HG02973 (cell line): ENCODE measurements around the gene TBL1X.
"Not testable (repeated sequence)": the region's sequence is repeated elsewhere in the genome, so short reads cannot be mapped to it uniquely, and the experiment has no call there.

Experiments
- ATAC-seq: cut with Tn5 transposase; IDR thresholded peaks from one replicate; pipeline ENCODE4 v1.9.1; 2021; ENCODE audit warnings: moderate library complexity; ENCODE audit not compliant: unreplicated experiment

Gene TBL1X

GRCh38 chrX:9746148-9746888 is 281.5 kb downstream of the TBL1X start:
- ATAC-seq, result no peak

GRCh38 chrX:9747644-9748043 is 282.8 kb downstream of the TBL1X start:
- ATAC-seq, result no peak

GRCh38 chrX:9749146-9749692 is 284.4 kb downstream of the TBL1X start:
- no peak for ATAC-seq

DNA sequence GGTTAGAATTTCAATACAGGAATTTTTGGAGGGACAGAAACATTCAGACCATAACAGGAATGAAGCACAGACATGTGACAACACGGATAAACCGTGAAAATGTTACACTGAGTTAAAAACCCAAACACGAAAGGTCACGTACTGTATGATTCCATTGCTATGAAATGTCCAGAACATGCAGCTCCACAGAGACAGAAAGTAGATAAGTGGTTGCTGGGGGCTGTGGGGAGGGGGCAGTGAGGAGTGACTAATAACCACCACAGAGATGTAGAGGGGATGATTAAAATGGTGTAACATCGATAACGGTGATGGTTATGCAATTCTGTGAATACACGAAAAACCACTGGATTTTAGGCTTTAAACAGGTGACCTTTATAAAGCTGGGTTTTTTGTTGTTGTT is 292.5 kb downstream of the TBL1X start:
- no peak for ATAC-seq

DNA sequence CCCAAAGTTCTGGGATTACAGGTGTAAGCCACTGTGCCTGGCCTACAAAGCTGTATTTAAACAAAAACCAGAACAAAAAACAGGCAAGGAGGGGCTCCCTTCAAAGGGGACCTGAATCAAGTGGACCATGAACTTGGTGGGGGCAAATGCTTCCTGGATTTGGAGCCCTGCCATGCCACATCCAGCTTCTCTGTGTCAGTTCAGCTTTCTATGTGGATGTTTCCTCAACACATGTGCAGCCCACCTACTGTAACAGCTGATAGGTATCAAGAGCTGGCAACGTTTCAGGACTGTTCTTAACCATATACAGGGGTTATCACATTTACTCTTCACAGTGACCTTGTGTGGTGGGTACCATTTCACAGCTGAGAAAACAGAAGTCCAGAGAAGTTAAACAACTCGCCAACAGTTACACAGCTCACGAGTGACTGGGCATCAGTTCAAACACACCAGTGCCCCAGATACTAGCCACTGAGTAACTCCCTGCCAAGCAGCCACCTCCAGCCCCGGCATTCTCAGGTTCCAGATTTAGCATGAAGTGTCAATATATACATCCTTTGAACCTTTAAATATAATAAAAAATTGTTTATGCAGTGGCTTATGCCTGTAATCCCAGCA is 293.3 kb downstream of the TBL1X start:
- ATAC-seq, result no peak

GRCh38 chrX:9759337-9759736 is 294.5 kb downstream of the TBL1X start:
- ATAC-seq, result no peak

GRCh38 chrX:9765072-9765736 is 300.3 kb downstream of the TBL1X start:
- ATAC-seq, result no peak

DNA sequence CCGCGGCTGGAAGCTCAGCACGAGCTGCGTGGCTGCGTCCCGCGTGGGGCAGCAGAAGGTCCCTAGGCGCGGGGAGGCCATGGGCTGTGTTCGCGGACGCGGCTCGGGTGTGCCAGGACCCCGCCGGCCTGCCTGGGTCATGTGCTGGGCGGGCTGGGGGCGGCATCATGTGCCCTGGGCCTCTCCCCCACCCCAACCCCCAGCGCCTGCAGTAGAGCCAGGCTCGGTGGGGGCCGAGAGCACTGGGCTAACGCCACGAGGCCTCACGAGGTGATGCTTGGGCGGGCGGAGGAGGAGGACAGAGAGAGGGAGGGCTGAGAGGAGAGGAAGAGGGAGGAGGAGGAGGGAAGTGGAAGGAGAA is 300.9 kb downstream of the TBL1X start, which contains the start of gene GPR143:
GPR143 (minus strand) TSS at position 111 of the 361 bp plus-strand sequence; CDS start at position 81, 30 bp downstream.
- ATAC-seq, result no peak

DNA sequence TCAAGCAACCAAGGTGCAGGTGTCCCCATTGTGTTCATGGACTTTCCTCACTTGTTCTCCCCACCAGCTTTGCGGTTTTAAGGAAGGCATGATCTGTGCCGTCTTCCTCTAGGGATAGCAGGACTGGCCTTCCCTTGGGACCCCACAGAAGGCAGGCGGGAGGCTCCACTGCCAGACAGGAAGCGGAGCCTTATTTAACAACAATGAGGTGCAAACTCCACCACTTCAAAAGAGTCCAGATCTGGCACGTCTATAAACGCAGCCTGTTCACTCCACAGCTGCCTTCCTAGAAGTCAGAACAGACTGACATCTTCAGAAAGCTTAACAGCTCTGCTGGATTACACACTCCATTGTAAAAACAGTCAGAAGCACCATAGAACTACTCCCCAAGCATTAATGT is 302.5 kb downstream of the TBL1X start:
- ATAC-seq, result no peak

- not testable (repeated sequence) for ATAC-seq
These were observed 303.5 kb downstream of the TBL1X start for GRCh38 chrX:9768321-9768839.

- no peak for ATAC-seq
These were observed 305.5 kb downstream of the TBL1X start for GRCh38 chrX:9770319-9770718.

- ATAC-seq, result no peak
These were observed 308.1 kb downstream of the TBL1X start for GRCh38 chrX:9772943-9773342.

- ATAC-seq, result no peak
These were observed 311.1 kb downstream of the TBL1X start for GRCh38 chrX:9775930-9776329.

- ATAC-seq, result no peak
These were observed 317.1 kb downstream of the TBL1X start for GRCh38 chrX:9781941-9782340.

DNA sequence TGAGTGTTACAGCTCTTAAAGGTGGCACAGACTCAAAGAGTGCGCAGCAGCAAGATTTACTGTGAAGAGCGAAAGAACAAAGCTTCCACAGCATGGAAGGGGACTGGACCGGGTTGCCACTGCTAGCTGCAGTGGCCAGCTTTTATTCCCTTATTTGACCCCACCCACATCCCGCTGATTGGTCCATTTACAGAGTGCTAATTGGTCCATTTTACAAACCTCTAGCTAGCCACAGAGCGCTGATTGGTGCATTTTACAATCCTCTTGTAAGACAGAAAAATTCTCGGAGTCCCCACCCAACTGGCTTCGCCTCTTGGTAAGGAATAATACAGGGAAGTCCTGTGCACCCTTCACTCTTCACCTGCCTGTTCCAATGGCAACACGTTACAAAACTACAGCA is 319.5 kb downstream of the TBL1X start:
- ATAC-seq, result no peak

- ATAC-seq, result no peak
These were observed 320.5 kb downstream of the TBL1X start for GRCh38 chrX:9785254-9785943.

DNA sequence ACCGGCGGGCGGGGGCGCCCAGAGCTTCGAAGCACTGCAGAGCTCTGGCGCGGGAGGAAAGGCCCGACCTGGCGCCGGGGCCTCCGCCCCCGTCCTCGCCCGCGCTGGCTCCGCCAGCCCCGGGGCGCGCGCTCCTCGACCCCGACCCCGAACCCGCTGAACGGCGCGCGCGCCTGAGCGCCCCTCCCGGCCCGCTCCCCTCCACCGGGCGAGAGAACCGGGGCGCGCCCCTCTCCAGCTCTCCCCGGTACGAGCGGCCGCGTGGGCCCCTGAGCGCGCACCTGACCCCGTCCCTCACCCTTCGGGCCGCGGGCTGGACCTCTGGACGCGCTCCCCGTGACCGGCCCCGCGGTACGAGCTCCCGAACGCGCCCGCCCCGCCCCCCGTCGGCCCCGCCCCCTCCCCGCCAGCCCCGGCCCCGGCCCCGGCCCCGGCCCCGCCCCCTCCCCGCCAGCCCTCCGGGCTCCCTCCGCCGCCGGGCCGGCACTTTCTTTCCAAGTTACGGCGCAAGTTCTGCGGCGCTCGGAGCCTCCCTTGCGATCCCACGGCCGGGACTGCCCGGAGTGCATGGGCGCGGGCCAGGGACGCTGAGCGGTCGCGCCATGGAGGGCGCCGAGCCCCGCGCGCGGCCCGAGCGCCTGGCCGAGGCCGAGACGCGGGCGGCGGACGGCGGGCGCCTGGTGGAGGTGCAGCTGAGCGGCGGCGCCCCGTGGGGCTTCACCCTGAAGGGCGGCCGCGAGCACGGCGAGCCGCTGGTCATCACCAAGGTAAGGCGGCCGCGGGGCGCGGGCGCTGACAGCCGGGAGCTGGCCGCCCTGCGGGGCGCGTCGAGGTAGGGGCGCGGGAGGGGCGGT is 321.3 kb downstream of the TBL1X start, which contains the start of gene SHROOM2:
SHROOM2 (plus strand) TSS at position 486 of the 854 bp plus-strand sequence; CDS start at position 603, 117 bp downstream.
- ATAC-seq, result no peak

DNA sequence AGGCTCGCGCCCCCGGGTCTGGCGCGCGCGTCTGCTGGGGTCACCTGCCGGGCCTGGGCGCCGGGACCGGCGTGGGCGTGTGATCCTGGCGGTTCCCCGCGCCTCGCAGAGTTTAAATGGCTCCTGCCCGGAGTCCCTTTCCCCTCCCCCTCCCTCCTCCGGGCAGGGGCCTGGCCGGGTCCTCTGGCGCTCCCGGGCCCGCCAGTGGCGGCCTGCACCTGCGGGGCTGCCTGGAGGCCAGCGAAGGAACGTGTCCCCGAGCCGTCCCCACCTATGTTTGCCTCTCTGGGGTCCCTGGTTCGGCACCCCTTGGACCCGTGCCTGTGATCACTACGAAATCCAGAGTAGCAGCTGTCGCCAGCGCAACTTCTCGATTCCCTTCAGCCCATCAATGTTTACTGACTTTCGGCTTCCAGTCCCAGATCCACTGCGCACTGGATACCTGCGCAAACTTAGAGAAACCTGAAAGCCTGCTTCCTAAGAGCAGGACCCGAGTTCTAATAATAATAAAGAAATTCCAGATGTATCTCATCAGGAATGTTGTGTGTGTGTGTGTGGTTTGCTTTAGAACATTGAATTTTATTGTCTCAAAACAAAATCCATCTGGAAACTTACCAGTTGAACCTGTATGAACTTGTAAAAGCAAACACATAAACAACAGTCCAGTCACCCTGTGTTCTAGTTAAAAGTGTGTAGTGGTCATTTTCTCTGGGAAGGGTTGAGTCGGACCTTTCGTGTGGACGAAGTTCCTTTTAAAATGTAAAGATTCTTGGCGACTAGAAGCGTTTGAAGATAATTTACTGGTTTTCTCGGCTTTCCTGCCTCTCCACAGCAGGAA is 322.2 kb downstream of the TBL1X start:
- no peak for ATAC-seq

DNA sequence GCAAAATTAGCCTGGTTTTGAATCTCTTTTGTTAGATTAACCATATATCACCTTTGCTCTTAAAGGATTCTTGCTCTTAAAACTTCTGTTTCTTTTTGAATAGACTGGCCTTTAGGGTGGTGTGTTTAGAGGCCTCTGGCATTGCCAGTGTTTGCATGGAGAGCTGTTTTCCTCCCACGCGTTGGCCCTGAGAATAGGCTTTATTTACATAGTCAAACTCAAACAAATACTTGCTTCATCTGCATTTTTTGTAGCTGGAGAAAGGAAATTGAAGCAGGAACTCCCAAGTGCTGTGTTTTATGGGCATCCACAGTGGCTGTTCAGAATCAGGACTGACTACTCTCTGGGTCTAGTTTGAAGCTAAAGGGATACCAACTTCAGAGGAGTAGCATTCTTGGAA is 324.1 kb downstream of the TBL1X start:
- no peak for ATAC-seq
